GM19099 (cell line): ENCODE measurements around the gene HACE1.
A peak's percentile ranks its signal among the peaks of the same experiment; 100 is the strongest.

ENCODE experiments used
- POLR2A ChIP-seq: IDR thresholded peaks from 3 replicates; pipeline ENCODE4 v1.6.1; 2011; ENCODE audit warnings: low read depth; ENCODE audit not compliant: insufficient read length; ENCODE audit errors: extremely low read depth

The HACE1 gene

GRCh38 chr6:104859225-104860146, at the start of gene HACE1:
TSS of gene HACE1 (minus strand) at chr6:104859919. CDS start at chr6:104859642, 277 bp downstream.
- peak; percentile 48 for TF ChIP-seq POLR2A

- no peak for TF ChIP-seq POLR2A
Measured at GRCh38 chr6:104908888-104909525, 49.3 kb upstream of the HACE1 start.

DNA sequence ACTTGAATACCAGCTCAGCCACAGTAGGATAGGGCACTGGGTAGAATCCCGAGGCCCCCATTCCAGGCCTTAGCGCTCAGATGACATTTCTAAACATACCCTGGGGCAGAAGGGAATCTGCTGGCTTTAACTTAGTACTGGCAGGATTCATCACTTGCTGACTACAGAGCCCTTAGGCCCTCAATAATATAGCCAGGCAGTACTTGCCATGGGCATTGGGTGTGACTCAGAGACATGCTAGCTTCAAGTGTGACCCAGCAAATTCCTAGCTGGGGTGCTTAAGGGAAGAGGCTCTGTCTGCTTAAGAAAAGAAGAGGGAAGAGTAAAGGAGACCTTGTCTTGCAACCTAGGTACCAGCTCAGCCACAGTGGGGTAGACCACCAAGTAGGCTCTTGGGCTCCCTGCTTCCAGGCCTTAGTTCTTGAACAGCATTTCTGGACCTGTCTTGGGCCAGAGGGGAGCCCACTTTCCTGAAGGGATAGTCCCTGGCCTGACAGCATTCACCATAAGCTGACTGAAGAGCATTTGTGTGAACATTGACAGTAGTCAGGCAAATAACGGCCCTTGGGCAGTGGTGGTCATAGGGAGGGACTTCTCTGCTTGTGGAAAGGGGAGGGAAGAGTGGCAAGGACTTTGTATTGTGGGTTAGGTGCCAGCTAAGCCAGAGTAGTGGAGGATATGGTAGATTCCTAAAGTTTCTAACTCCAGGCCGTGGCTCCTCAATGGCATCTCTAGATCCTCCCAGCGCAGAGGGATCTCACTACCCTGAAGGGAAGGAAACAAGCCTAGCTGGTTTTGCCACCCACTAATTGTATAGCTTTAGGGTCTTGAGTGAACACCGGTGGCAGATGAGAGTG, 48.5 kb upstream of the HACE1 start:
- TF ChIP-seq POLR2A = no peak

DNA sequence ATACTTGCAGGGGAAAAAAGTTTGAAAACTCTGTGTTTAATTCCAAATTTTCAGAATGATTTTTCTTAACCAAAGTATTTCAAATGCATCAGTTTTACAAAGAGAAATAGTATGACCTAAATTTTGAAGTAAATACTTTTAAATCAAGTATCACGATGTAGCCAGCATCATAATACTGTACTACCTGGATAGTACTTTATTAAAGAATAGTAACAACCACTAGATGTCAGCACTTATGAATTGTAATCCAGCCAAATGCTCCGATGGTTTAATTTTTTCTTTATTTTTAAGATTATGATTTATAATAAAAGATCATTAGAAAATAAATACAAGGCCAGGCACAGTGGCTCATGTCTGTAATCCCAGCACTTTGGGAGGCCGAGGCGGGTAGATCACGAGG, 37.2 kb upstream of the HACE1 start:
- TF ChIP-seq POLR2A = no peak

- no peak for TF ChIP-seq POLR2A
Measured at GRCh38 chr6:104888066-104888465, 28.3 kb upstream of the HACE1 start.

DNA sequence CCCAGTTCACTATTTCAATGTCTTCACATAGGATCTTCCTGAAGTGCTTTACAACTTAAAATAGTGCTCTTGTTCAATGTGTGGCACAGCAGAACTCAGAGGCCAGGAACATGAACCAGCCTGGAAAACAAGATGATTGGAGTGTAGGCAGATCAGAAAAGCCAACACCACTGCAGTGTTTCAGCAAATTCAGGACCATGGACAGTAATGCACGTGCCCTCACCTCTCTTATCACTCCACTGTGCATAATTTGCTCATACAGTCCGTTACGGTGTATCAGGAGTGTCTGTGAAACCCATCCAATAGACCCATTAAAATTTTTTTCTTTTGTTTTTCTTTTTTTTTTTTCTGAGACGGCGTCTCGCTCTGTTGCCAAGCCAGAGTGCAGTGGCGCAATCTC, 27.6 kb upstream of the HACE1 start:
- no peak for TF ChIP-seq POLR2A

- no peak for TF ChIP-seq POLR2A
Measured at GRCh38 chr6:104885518-104886043, 25.9 kb upstream of the HACE1 start.

GRCh38 chr6:104884867-104885517, 25.3 kb upstream of the HACE1 start:
- TF ChIP-seq POLR2A = no peak

DNA sequence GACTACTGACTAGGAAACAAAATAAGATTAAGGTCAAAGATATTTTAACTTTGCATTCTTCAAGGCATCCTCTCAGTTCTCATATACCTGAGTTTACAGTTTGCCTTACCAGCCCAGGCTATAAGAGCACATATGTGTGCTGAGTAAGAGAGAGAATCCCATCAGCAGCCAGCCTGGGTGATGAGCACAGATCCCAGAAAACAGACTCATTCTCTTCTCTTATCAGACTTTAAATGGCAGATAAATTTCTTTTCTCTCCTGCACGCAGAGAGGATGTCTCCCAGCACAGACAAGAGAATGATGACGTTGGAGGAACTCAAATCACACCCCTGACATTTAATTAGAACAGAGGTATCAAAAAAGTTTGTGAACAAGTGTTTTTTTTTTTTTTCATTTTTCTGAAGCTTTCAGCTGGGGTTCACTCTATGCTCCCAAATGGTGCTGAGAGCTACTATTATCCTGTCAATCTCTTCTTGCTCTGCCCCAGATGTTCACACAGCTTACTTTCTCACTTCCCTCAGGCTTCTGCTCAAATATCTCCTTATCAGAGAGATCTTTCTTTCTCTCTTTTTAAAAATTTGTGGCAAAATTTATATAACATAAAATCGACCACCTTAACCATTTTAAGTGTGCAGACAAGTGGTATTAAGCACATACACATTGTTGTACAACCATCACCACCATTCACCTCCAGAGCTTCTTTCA, 22.4 kb upstream of the HACE1 start:
- TF ChIP-seq POLR2A = no peak

DNA sequence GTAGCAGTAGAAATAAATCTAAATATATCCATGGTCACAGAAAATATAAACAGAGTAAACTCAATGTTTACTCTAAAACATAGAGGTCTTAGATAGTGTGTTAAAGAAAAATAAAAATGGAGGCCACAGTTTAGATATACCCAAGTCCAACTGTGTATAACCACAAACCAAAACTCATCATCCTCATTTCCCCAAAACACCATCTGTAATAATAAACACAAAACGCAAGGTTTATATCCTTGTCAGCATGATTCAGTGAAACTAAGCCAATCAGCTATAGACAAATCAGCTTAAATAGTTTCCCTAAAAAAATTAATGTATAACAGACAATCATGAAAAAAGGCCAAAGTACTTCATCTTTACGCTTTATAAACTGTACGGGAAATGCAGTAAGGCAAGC, 2.7 kb upstream of the HACE1 start:
- no peak for TF ChIP-seq POLR2A

- TF ChIP-seq POLR2A = no peak
Measured at GRCh38 chr6:104860221-104860620, 502 bp upstream of the HACE1 start.

- TF ChIP-seq POLR2A = no peak
Measured at GRCh38 chr6:104858642-104859041, 1.1 kb downstream of the HACE1 start.

- TF ChIP-seq POLR2A = no peak
Measured at GRCh38 chr6:104855507-104855906, 4.2 kb downstream of the HACE1 start.

DNA sequence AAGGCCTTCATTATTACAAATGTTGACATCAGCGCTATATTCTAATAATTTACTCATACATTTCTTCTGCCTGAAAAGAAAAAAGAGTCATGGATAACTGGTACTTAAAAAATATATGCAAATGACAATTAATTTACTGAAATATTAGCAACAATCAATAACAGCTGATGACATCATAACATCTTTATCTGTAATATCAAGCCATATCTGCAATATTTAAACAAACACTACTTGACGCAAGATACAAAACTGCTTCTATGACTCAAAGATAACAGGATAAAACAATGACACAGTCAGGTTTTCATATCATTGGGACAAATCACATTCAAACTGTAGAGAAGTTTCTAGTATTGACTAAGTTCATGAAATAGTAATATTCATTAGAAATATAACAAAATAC, 16.5 kb downstream of the HACE1 start:
- TF ChIP-seq POLR2A = no peak
